Measurements from ENCODE around the gene TNFRSF8. TPM values are rescaled to one million over a fixed set of nuclear protein-coding genes. Genes with fewer than 3 reads are reported as not detected.
"Not testable (repeated sequence)": the region's sequence is repeated elsewhere in the genome, so short reads cannot be mapped to it uniquely, and the experiment has no call there.

The TNFRSF8 gene
- polyA plus RNA-seq, 1 experiment, result 0.22 TPM

GRCh38 chr1:12106153-12106552 is 43.0 kb downstream of the TNFRSF8 start:
- Histone ChIP-seq H3K9me3 (ENCODE audit: control insufficient read depth, insufficient read depth, low read length) (no peaks in the 10 kb centered on the region), H3K27me3 (ENCODE audit: control insufficient read depth, insufficient read depth, low read length) (peaks cover 32% of the 10 kb centered on the region), H3K27ac (ENCODE audit: low read depth, low read length) (no peak overlapping the region), H3K4me3 (ENCODE audit: low read depth, low read length) (no peak overlapping the region)
- no peak for DNase-seq (ENCODE audit: low read depth, low spot score)
- POLR2A ChIA-PET, result no interaction called here
- no peak for TF ChIP-seq CTCF (IDR thresholded peaks at IDR 0.05; ENCODE audit: low read depth, low read length)
- CTCF ChIA-PET, result interaction anchor here (0.6 to 2.1 kb wide), 11 partner anchors 9 to 307 kb away, joined by 3 to 13 read pairs (median 5); no protein-coding TSS in a partner anchor

GRCh38 chr1:12106861-12107260 is 43.8 kb downstream of the TNFRSF8 start:
- H3K27ac ChIP-seq (ENCODE audit: low read depth, low read length); POLR2A ChIA-PET; H3K9me3 ChIP-seq (ENCODE audit: control insufficient read depth, insufficient read depth, low read length); H3K4me3 ChIP-seq (ENCODE audit: low read depth, low read length); DNase-seq (ENCODE audit: low read depth, low spot score): not testable (repeated sequence)
- peak; percentile 56 for TF ChIP-seq CTCF (IDR thresholded peaks at IDR 0.05; ENCODE audit: low read depth, low read length)
- peaks cover 32% of the 10 kb centered on the region for H3K27me3 ChIP-seq (ENCODE audit: control insufficient read depth, insufficient read depth, low read length)
- CTCF ChIA-PET, result interaction anchor here (0.6 to 2.1 kb wide), 14 partner anchors 8 to 170 kb away, joined by 3 to 13 read pairs (median 4); no protein-coding TSS in a partner anchor

- Histone ChIP-seq H3K27me3 (ENCODE audit: control insufficient read depth, insufficient read depth, low read length) (peaks cover 32% of the 10 kb centered on the region), H3K4me3 (ENCODE audit: low read depth, low read length) (no peak overlapping the region), H3K9me3 (ENCODE audit: control insufficient read depth, insufficient read depth, low read length) (no peaks in the 10 kb centered on the region), H3K27ac (ENCODE audit: low read depth, low read length) (no peak overlapping the region)
- no peak for DNase-seq (ENCODE audit: low read depth, low spot score)
- no peak for TF ChIP-seq CTCF (IDR thresholded peaks at IDR 0.05; ENCODE audit: low read depth, low read length)
- ChIA-PET POLR2A (no interaction called here), CTCF (interaction anchor here (0.6 to 2.1 kb wide), 10 partner anchors 11 to 169 kb away, joined by 3 to 13 read pairs (median 4); no protein-coding TSS in a partner anchor)
Observed at GRCh38 chr1:12107718-12108117, 44.6 kb downstream of the TNFRSF8 start.

- no peak overlapping the region for H3K27ac ChIP-seq (ENCODE audit: low read depth, low read length)
- ChIA-PET CTCF (interaction anchor here (1.7 kb wide), 1 partner anchor 8 kb away, joined by 5 read pairs; no protein-coding TSS in a partner anchor), POLR2A (no interaction called here)
- H3K27me3 ChIP-seq (ENCODE audit: control insufficient read depth, insufficient read depth, low read length), result peaks cover 23% of the 10 kb centered on the region
- DNase-seq (ENCODE audit: low read depth, low spot score), result no peak
- TF ChIP-seq CTCF (IDR thresholded peaks at IDR 0.05; ENCODE audit: low read depth, low read length), result no peak
- H3K9me3 ChIP-seq (ENCODE audit: control insufficient read depth, insufficient read depth, low read length), result no peaks in the 10 kb centered on the region
- H3K4me3 ChIP-seq (ENCODE audit: low read depth, low read length), result no peak overlapping the region
Observed at GRCh38 chr1:12109901-12110300, 46.8 kb downstream of the TNFRSF8 start.

- H3K9me3 ChIP-seq (ENCODE audit: control insufficient read depth, insufficient read depth, low read length), result no peaks in the 10 kb centered on the region
- no peak overlapping the region for H3K27ac ChIP-seq (ENCODE audit: low read depth, low read length)
- ChIA-PET CTCF (interaction anchor here (1.0 to 1.5 kb wide), 4 partner anchors 9 to 97 kb away, joined by 3 to 6 read pairs (median 4); no protein-coding TSS in a partner anchor), POLR2A (interaction anchor here (1.1 kb wide), 1 partner anchor 39 kb away, joined by 3 read pairs; no protein-coding TSS in a partner anchor)
- peaks cover 6% of the 10 kb centered on the region for H3K27me3 ChIP-seq (ENCODE audit: control insufficient read depth, insufficient read depth, low read length)
- DNase-seq (ENCODE audit: low read depth, low spot score), result no peak
- TF ChIP-seq CTCF (IDR thresholded peaks at IDR 0.05; ENCODE audit: low read depth, low read length), result no peak
- H3K4me3 ChIP-seq (ENCODE audit: low read depth, low read length), result no peak overlapping the region
Observed at GRCh38 chr1:12111741-12112140, 48.6 kb downstream of the TNFRSF8 start.
